A549 (cell line): ENCODE results near the gene MAP2K6. TPM values are rescaled to one million over a fixed set of nuclear protein-coding genes. Genes with fewer than 3 reads are reported as not detected.

Experiments
- ATAC-seq, 2 experiments: fragments of 200-7000 bp in 1 of 2; fragments of >200 bp in 1 of 2; cut with Nextera tagmentation in 1 of 2; cut with Tn5 transposase in 1 of 2; 3 replicates each; pipeline versions ENCODE4 v1.8.0 to v1.9.1; 2018 to 2020; ENCODE audit warnings: mild to moderate bottlenecking in 1 of 2, moderate library complexity in 1 of 2
- CTCF ChIA-PET: fragments of 300-600 bp; sonication (Branson Sonifier 250); formaldehyde crosslinking; extraction: SDS; loops from one replicate; lab custom pipeline; 2021; ENCODE audit warnings: antibody characterized with exemption, inconsistent platforms; lab: Yijun Ruan, JAX
- POLR2A ChIA-PET: fragments of 350-600 bp; formaldehyde crosslinking; extraction: SDS; loops from one replicate; lab custom pipeline; 2021; ENCODE audit warnings: antibody characterized with exemption, inconsistent platforms; lab: Yijun Ruan, JAX
- DNase-seq, 2 experiments: peaks; one replicate each; pipeline versions ENCODE4 v3.0.0 to v3.0.0-alpha.2; 2011 to 2016; ENCODE audit warnings: low read depth in 1 of 2, low spot score in 1 of 2
- FAIRE-seq: peaks from 2 replicates; lab custom pipeline; 2011; peaks lifted over from hg19 to GRCh38; lab: Jason Lieb, UNC
- H3K27ac ChIP-seq, 2 experiments: fragments of >200 bp; sonication (Bioruptor Twin); formaldehyde crosslinking; 3 replicates each; pipeline ENCODE4 v1.5.1; 2016 to 2017
- H3K4me1 ChIP-seq: fragments of >200 bp; sonication (Bioruptor Twin); formaldehyde crosslinking; 3 replicates; pipeline ENCODE4 v1.6.1; 2016
- H3K4me2 ChIP-seq: fragments of >200 bp; sonication (Bioruptor Twin); formaldehyde crosslinking; 3 replicates; pipeline ENCODE4 v1.6.1; 2016
- H3K4me3 ChIP-seq: fragments of >200 bp; sonication (Bioruptor Twin); formaldehyde crosslinking; 3 replicates; pipeline ENCODE4 v1.5.1; 2016
- H3K9me3 ChIP-seq: fragments of >200 bp; sonication (Bioruptor Twin); formaldehyde crosslinking; 3 replicates; pipeline ENCODE4 v1.6.1; 2016
- CBX8 ChIP-seq: fragments of 200-600 bp; sonication (generic); IDR thresholded peaks from 2 replicates; pipeline ENCODE4 v1.6.1; 2016
- CEBPB ChIP-seq, 2 experiments: fragments of >200 bp in 1 of 2; sonication (Bioruptor Twin) in 1 of 2; formaldehyde crosslinking in 1 of 2; IDR thresholded peaks; 2 replicates each; pipeline ENCODE4 v1.6.1; 2012 to 2016
- CHD2 ChIP-seq: fragments of 150-350 bp; IDR thresholded peaks from 2 replicates; pipeline ENCODE4 v1.6.1; 2014; ENCODE audit warnings: low read length; ENCODE audit not compliant: partially characterized antibody
- CHD4 ChIP-seq: fragments of 200-600 bp; sonication (generic); IDR thresholded peaks from 2 replicates; pipeline ENCODE4 v1.6.1; 2016; ENCODE audit warnings: antibody characterized with exemption, mild to moderate bottlenecking, borderline replicate concordance
- ESRRA ChIP-seq: fragments of 150-350 bp; IDR thresholded peaks from 2 replicates; pipeline ENCODE4 v1.6.1; 2014; ENCODE audit warnings: mild to moderate bottlenecking, low read length, borderline replicate concordance
- FOSB ChIP-seq: fragments of 250-450 bp; sonication (Bioruptor Pico); IDR thresholded peaks from 2 replicates; pipeline ENCODE4 v1.5.0; 2020; ENCODE audit warnings: mild to moderate bottlenecking, moderate library complexity
- FOSL2 ChIP-seq, 2 experiments: fragments of 450-650 bp in 1 of 2; fragments of >200 bp in 1 of 2; sonication (Bioruptor Twin) in 1 of 2; formaldehyde crosslinking; IDR thresholded peaks; 2 replicates each; pipeline versions ENCODE4 v1.5.0 to v1.6.1; 2016 to 2020; ENCODE audit warnings: mild to moderate bottlenecking in 1 of 2, moderate library complexity in 1 of 2
- HEYL ChIP-seq: fragments of 250-450 bp; sonication (Bioruptor Pico); IDR thresholded peaks from 2 replicates; pipeline ENCODE4 v1.8.0; 2021; ENCODE audit warnings: mild to moderate bottlenecking, moderate library complexity
- HOXB13 ChIP-seq: fragments of 250-450 bp; sonication (Bioruptor Pico); IDR thresholded peaks from 2 replicates; pipeline ENCODE4 v1.5.0; 2020; ENCODE audit warnings: low read depth, mild to moderate bottlenecking, moderate library complexity
- KDM1A ChIP-seq: fragments of 200-600 bp; sonication (generic); IDR thresholded peaks from 2 replicates; pipeline ENCODE4 v1.6.1; 2016; ENCODE audit warnings: low read depth, mild to moderate bottlenecking
- NFE2L2 ChIP-seq: fragments of 150-350 bp; conservative IDR thresholded peaks from 2 replicates; pipeline ENCODE4 v1.6.1; 2014; ENCODE audit warnings: low read length
- NR3C1 ChIP-seq: fragments of >200 bp; sonication (Bioruptor Twin); formaldehyde crosslinking; IDR thresholded peaks from 3 replicates; pipeline ENCODE4 v1.6.1; 2017
- POLR2AphosphoS2 ChIP-seq: conservative IDR thresholded peaks from 2 replicates; pipeline ENCODE4 v1.6.1; 2012; ENCODE audit warnings: low read length, improper control_type of control experiment, inconsistent platforms
- SREBF2 ChIP-seq: fragments of 450-650 bp; IDR thresholded peaks from 2 replicates; pipeline ENCODE4 v1.6.1; 2014; ENCODE audit warnings: mild to moderate bottlenecking, moderate library complexity
- TP53 ChIP-seq: fragments of 250-450 bp; sonication (Bioruptor Pico); IDR thresholded peaks from 2 replicates; pipeline ENCODE4 v1.5.0; 2021; ENCODE audit warnings: mild to moderate bottlenecking, moderate library complexity
- ZC3H11A ChIP-seq: fragments of 450-650 bp; IDR thresholded peaks from 2 replicates; pipeline ENCODE4 v1.6.1; 2014; ENCODE audit warnings: antibody characterized with exemption, mild to moderate bottlenecking
- ZFP36 ChIP-seq: fragments of 450-650 bp; IDR thresholded peaks from 2 replicates; pipeline ENCODE4 v1.6.1; 2014; ENCODE audit warnings: borderline replicate concordance; ENCODE audit not compliant: partially characterized antibody
- ZNF302 ChIP-seq: fragments of 250-450 bp; sonication (Bioruptor Pico); IDR thresholded peaks from 2 replicates; pipeline ENCODE4 v1.9.0; 2021; ENCODE audit warnings: inconsistent platforms, mild to moderate bottlenecking, moderate library complexity
- WGBS: methylation state at CpG from one replicate; pipeline ENCODE4 v1.1.6; 2017; ENCODE audit errors: missing lambda C conversion rate; 5-methylcytosine and 5-hydroxymethylcytosine counted together
- polyA plus RNA-seq, 4 experiments: library from polyadenylated mRNA; depleted of rRNA in 3 of 4; stranded (reverse); fragments of >200 nt; fragmentation: RNase III in 1 of 4; extraction: RNeasy Plus Mini Kit Qiagen cat#74134 plus additional on column Dnase treatment in 1 of 4; gene quantifications; 2 replicates in 3 of 4; 3 replicates in 1 of 4; pipeline ENCODE4 v1.2.3, GENCODE V29; 2011 to 2017
- TF ChIP-seq, protein P1 (sequence below): fragments of >200 bp; sonication (Bioruptor Twin); formaldehyde crosslinking; IDR thresholded peaks from 3 replicates; pipeline ENCODE4 v1.5.1; 2016
- TF ChIP-seq, protein P2 (sequence below): IDR thresholded peaks from 2 replicates; pipeline ENCODE4 v1.6.1; 2012; ENCODE audit warnings: low read depth, borderline replicate concordance
- TF ChIP-seq, protein P3 (sequence below): IDR thresholded peaks from 2 replicates; pipeline ENCODE4 v1.6.1; 2012
- TF ChIP-seq, protein P4 (sequence below): fragments of >200 bp; sonication (Bioruptor Twin); formaldehyde crosslinking; IDR thresholded peaks from 3 replicates; pipeline ENCODE4 v1.6.1; 2016
- TF ChIP-seq, protein P5 (sequence below): fragments of >200 bp; sonication (Bioruptor Twin); formaldehyde crosslinking; IDR thresholded peaks from 2 replicates; pipeline ENCODE4 v1.6.1; 2016
- TF ChIP-seq, protein P6 (sequence below): fragments of 150-350 bp; IDR thresholded peaks from 2 replicates; pipeline ENCODE4 v1.6.1; 2014; ENCODE audit warnings: low read depth, mild to moderate bottlenecking, low read length

The MAP2K6 gene
- polyA plus RNA-seq, 2 of the 4 experiments (the other 2 are of a cell fraction), result 20.2 to 20.7 TPM

DNA sequence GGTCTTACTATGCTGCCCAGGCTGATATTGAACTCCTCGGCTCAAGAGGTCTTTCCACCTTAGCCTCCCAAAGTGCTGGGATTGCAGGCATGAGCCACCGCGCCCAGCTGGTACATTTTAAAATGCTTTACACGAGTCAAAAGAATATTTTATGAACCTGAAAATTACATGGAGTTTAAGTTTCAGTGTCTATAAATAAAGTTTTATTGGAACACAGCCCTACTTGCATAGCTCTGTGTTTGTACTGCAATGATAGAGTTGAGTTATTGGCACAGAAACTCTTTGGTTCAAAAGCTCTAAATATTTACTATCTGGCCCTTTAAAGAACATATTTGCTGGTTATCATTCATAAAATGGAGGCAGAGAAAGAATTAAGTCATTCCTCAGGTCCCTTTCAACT, 24.3 kb downstream of the MAP2K6 start:
- CTCF ChIA-PET, result interaction anchor here (1.5 to 2.1 kb wide), 2 partner anchors 10 to 84 kb away, joined by 5 read pairs; no protein-coding TSS in a partner anchor
- no peak for TF ChIP-seq FOSB (CRISPR knock-in tag)
- no peak for TF ChIP-seq SREBF2
- TF ChIP-seq, protein P1, sequence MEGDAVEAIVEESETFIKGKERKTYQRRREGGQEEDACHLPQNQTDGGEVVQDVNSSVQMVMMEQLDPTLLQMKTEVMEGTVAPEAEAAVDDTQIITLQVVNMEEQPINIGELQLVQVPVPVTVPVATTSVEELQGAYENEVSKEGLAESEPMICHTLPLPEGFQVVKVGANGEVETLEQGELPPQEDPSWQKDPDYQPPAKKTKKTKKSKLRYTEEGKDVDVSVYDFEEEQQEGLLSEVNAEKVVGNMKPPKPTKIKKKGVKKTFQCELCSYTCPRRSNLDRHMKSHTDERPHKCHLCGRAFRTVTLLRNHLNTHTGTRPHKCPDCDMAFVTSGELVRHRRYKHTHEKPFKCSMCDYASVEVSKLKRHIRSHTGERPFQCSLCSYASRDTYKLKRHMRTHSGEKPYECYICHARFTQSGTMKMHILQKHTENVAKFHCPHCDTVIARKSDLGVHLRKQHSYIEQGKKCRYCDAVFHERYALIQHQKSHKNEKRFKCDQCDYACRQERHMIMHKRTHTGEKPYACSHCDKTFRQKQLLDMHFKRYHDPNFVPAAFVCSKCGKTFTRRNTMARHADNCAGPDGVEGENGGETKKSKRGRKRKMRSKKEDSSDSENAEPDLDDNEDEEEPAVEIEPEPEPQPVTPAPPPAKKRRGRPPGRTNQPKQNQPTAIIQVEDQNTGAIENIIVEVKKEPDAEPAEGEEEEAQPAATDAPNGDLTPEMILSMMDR, result no peak
- TF ChIP-seq KDM1A, result no peak
- TF ChIP-seq NFE2L2, result no peak
- TF ChIP-seq CBX8, result no peak
- TF ChIP-seq CHD2, result no peak
- TF ChIP-seq, protein P2, sequence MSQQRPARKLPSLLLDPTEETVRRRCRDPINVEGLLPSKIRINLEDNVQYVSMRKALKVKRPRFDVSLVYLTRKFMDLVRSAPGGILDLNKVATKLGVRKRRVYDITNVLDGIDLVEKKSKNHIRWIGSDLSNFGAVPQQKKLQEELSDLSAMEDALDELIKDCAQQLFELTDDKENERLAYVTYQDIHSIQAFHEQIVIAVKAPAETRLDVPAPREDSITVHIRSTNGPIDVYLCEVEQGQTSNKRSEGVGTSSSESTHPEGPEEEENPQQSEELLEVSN, result no peak
- TF ChIP-seq CHD4, result no peak
- TF ChIP-seq, protein P3, sequence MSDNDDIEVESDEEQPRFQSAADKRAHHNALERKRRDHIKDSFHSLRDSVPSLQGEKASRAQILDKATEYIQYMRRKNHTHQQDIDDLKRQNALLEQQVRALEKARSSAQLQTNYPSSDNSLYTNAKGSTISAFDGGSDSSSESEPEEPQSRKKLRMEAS, result no peak
- TF ChIP-seq HEYL, result no peak
- TF ChIP-seq HOXB13 (CRISPR knock-in tag), result no peak
- no peak for TF ChIP-seq TP53 (CRISPR knock-in tag)
- TF ChIP-seq ZC3H11A, result no peak
- no peak for TF ChIP-seq ESRRA
- TF ChIP-seq, protein P4, sequence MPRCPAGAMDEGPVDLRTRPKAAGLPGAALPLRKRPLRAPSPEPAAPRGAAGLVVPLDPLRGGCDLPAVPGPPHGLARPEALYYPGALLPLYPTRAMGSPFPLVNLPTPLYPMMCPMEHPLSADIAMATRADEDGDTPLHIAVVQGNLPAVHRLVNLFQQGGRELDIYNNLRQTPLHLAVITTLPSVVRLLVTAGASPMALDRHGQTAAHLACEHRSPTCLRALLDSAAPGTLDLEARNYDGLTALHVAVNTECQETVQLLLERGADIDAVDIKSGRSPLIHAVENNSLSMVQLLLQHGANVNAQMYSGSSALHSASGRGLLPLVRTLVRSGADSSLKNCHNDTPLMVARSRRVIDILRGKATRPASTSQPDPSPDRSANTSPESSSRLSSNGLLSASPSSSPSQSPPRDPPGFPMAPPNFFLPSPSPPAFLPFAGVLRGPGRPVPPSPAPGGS, result no peak
- no peak for TF ChIP-seq FOSL2 (IDR thresholded peaks at IDR 0.05)
- TF ChIP-seq FOSL2 (CRISPR knock-in tag; IDR thresholded peaks at IDR 0.05), result no peak
- DNase-seq (no peak), ATAC-seq (no peak), FAIRE-seq (no peak)
- no peaks in the 10 kb centered on the region for H3K9me3 ChIP-seq
- H3K4me3 ChIP-seq, result no peak overlapping the region
- no peak overlapping the region for H3K27ac ChIP-seq
- H3K4me1 ChIP-seq, result peaks cover 13% of the 10 kb centered on the region; the same call in 1 of the 3 replicates
- H3K4me2 ChIP-seq, result no peak overlapping the region
- WGBS, result 72% methylated on average over 4 of the region's 4 CpGs
- POLR2A ChIA-PET, result interaction anchor here (1.1 kb wide), 1 partner anchor 24 kb away, joined by 3 read pairs; the partner anchor contains the start of gene MAP2K6

DNA sequence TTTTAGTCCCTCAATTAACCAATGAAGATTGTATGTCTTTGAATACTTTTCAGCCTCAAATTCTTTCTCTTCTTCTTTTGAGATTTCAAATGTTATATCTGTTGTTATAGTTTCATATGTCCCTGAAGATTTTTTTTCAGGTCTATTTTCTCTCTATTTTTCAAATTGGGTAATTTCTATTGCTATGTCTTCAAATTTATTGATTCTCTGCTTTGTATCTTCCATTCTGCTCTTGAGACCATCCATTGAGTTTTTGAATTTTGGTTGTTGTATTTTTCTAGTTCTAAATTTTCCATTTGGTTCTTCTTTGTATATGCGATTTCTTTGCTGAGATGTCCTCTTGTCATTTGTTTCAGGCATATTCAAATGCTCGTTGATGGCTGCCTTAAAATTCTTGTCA, 26.7 kb downstream of the MAP2K6 start:
- H3K9me3 ChIP-seq, result no peaks in the 10 kb centered on the region
- ChIA-PET POLR2A (no interaction called here), CTCF (no interaction called here)
- no peak overlapping the region for H3K4me2 ChIP-seq
- H3K4me1 ChIP-seq, result peaks cover 3% of the 10 kb centered on the region; the same call in 1 of the 3 replicates
- no peak for FAIRE-seq
- no peak overlapping the region for H3K27ac ChIP-seq
- TF ChIP-seq, protein P5, sequence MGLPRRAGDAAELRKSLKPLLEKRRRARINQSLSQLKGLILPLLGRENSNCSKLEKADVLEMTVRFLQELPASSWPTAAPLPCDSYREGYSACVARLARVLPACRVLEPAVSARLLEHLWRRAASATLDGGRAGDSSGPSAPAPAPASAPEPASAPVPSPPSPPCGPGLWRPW, result no peak
- TF ChIP-seq ZNF302 (CRISPR knock-in tag), result no peak
- TF ChIP-seq, protein P6, sequence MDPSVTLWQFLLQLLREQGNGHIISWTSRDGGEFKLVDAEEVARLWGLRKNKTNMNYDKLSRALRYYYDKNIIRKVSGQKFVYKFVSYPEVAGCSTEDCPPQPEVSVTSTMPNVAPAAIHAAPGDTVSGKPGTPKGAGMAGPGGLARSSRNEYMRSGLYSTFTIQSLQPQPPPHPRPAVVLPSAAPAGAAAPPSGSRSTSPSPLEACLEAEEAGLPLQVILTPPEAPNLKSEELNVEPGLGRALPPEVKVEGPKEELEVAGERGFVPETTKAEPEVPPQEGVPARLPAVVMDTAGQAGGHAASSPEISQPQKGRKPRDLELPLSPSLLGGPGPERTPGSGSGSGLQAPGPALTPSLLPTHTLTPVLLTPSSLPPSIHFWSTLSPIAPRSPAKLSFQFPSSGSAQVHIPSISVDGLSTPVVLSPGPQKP, result no peak
- no peak for TF ChIP-seq HEYL
- no peak for TF ChIP-seq POLR2AphosphoS2
- TF ChIP-seq CHD4, result no peak
- TF ChIP-seq ESRRA, result no peak
- no peak for TF ChIP-seq NR3C1
- TF ChIP-seq CEBPB (IDR thresholded peaks at IDR 0.05), result no peak
- TF ChIP-seq HOXB13 (CRISPR knock-in tag), result no peak
- TF ChIP-seq ZFP36, result no peak
- H3K4me3 ChIP-seq, result no peak overlapping the region
- no peak for ATAC-seq
- no peak for DNase-seq
- WGBS, result 78% methylated on average over 2 of the region's 2 CpGs
